Stimulated activated naive B cell treated with anti-CD40 and anti-IgM and Interleukin-4, amounts not matched to agents 10 μg/mL and 1 μg/mL and 100 μg/mL, for 72 hours (primary cell): Measurements from ENCODE around the gene CACNA1B.
"Not testable (repeated sequence)": the region's sequence is repeated elsewhere in the genome, so short reads cannot be mapped to it uniquely, and the experiment has no call there.

Experiments
- ATAC-seq, 2 donors: fragments of 150-1000 bp; cut with Tn5 transposase; replicated peaks; 2 replicates each; pipeline ENCODE4 v1.10.0; 2021; ENCODE audit warnings: moderate library complexity in 1 of 2
- DNase-seq: peaks from one replicate; pipeline ENCODE4 v3.0.0; 2021
- H3K27ac Mint-ChIP-seq: one replicate; pipeline ENCODE4 v1.8.0; 2022; ENCODE audit warnings: mild to moderate bottlenecking, mixed read lengths
- H3K27me3 Mint-ChIP-seq, 2 donors: one replicate each; pipeline ENCODE4 v1.8.0; 2022; ENCODE audit warnings: mixed read lengths in 2 of 2
- H3K36me3 Mint-ChIP-seq, 2 donors: one replicate each; pipeline ENCODE4 v1.8.0; 2022; ENCODE audit warnings: mixed read lengths in 2 of 2, mild to moderate bottlenecking in 1 of 2
- H3K4me1 Mint-ChIP-seq, 2 donors: one replicate each; pipeline ENCODE4 v1.8.0; 2022; ENCODE audit warnings: mixed read lengths in 2 of 2, mild to moderate bottlenecking in 1 of 2
- H3K4me3 Mint-ChIP-seq, 2 donors: one replicate each; pipeline ENCODE4 v1.8.0; 2022; ENCODE audit warnings: mild to moderate bottlenecking in 2 of 2, mixed read lengths in 2 of 2, moderate library complexity in 1 of 2
- H3K9me3 Mint-ChIP-seq, 2 donors: one replicate each; pipeline ENCODE4 v1.8.0; 2022; ENCODE audit warnings: mixed read lengths in 2 of 2, mild to moderate bottlenecking in 1 of 2

The CACNA1B gene

GRCh38 chr9:138016406-138017187 lies 139.0 kb downstream of the CACNA1B start:
- no peaks in the 10 kb centered on the region for H3K36me3 Mint-ChIP-seq
- H3K27ac Mint-ChIP-seq: no peak overlapping the region
- H3K27me3 Mint-ChIP-seq: peaks cover 7 to 13% of the 10 kb centered on the region in 2 donors
- no peaks in the 10 kb centered on the region for H3K4me1 Mint-ChIP-seq
- no peak overlapping the region for H3K4me3 Mint-ChIP-seq
- no peaks in the 10 kb centered on the region for H3K9me3 Mint-ChIP-seq
- no peak for ATAC-seq
- DNase-seq: no peak

GRCh38 chr9:138017200-138017599 lies 139.6 kb downstream of the CACNA1B start:
- Mint-ChIP-seq H3K36me3 (no peaks in the 10 kb centered on the region), H3K4me3 (no peak overlapping the region), H3K27ac (no peak overlapping the region), H3K4me1 (no peaks in the 10 kb centered on the region), H3K9me3 (no peaks in the 10 kb centered on the region), H3K27me3 (peaks cover 13 to 19% of the 10 kb centered on the region in 2 donors)
- DNase-seq: no peak
- no peak for ATAC-seq

- peaks cover 26 to 37% of the 10 kb centered on the region in 2 donors for H3K27me3 Mint-ChIP-seq
- not testable (repeated sequence) for H3K9me3 Mint-ChIP-seq, DNase-seq, ATAC-seq, H3K36me3 Mint-ChIP-seq, H3K4me3 Mint-ChIP-seq, H3K27ac Mint-ChIP-seq, H3K4me1 Mint-ChIP-seq
These were observed 141.9 kb downstream of the CACNA1B start for GRCh38 chr9:138019514-138019913.

- Mint-ChIP-seq H3K27ac (no peak overlapping the region), H3K9me3 (no peaks in the 10 kb centered on the region), H3K4me3 (no peak overlapping the region), H3K36me3 (no peaks in the 10 kb centered on the region), H3K4me1 (peaks cover 3 to 5% of the 10 kb centered on the region in 2 donors), H3K27me3 (peaks cover 33 to 42% of the 10 kb centered on the region in 2 donors)
- peak; percentile 13 to 18 for ATAC-seq
- no peak for DNase-seq
These were observed 142.7 kb downstream of the CACNA1B start for GRCh38 chr9:138020120-138020794.

- ATAC-seq (peak in 1 of 2 donors; percentile 21), DNase-seq (no peak)
- H3K4me3 Mint-ChIP-seq: no peak overlapping the region
- no peaks in the 10 kb centered on the region for H3K9me3 Mint-ChIP-seq
- no peak overlapping the region for H3K27ac Mint-ChIP-seq
- H3K36me3 Mint-ChIP-seq: no peaks in the 10 kb centered on the region
- H3K4me1 Mint-ChIP-seq: peaks cover 3 to 5% of the 10 kb centered on the region in 2 donors
- peaks cover 37 to 47% of the 10 kb centered on the region in 2 donors for H3K27me3 Mint-ChIP-seq
These were observed 143.2 kb downstream of the CACNA1B start for GRCh38 chr9:138020795-138021182.

GRCh38 chr9:138021251-138022056 lies 143.9 kb downstream of the CACNA1B start:
- H3K4me3 Mint-ChIP-seq: no peak overlapping the region

GRCh38 chr9:138022121-138022741 lies 144.6 kb downstream of the CACNA1B start:
- no peak for DNase-seq
- Mint-ChIP-seq H3K36me3 (no peaks in the 10 kb centered on the region), H3K27ac (no peak overlapping the region), H3K27me3 (peaks cover 42 to 60% of the 10 kb centered on the region in 2 donors), H3K4me3 (no peak overlapping the region), H3K4me1 (peaks cover 3 to 5% of the 10 kb centered on the region in 2 donors), H3K9me3 (no peaks in the 10 kb centered on the region)
- ATAC-seq: peak; percentile 58 to 65

More at GRCh38 chr9:138021251-138022056, 143.9 kb downstream of the CACNA1B start:
- DNase-seq (no peak), ATAC-seq (no peak)
- H3K27ac Mint-ChIP-seq: no peak overlapping the region
- H3K27me3 Mint-ChIP-seq: peaks cover 41 to 53% of the 10 kb centered on the region in 2 donors
- peaks cover 3 to 5% of the 10 kb centered on the region in 2 donors for H3K4me1 Mint-ChIP-seq
- H3K9me3 Mint-ChIP-seq: no peaks in the 10 kb centered on the region
- no peaks in the 10 kb centered on the region for H3K36me3 Mint-ChIP-seq

GRCh38 chr9:138022756-138023393 lies 145.3 kb downstream of the CACNA1B start:
- H3K4me1 Mint-ChIP-seq: peaks cover 3 to 5% of the 10 kb centered on the region in 2 donors
- peaks cover 42 to 64% of the 10 kb centered on the region in 2 donors for H3K27me3 Mint-ChIP-seq

GRCh38 chr9:138023394-138024124 lies 146.0 kb downstream of the CACNA1B start:
- Mint-ChIP-seq H3K36me3 (no peaks in the 10 kb centered on the region), H3K9me3 (peaks cover 0 to under 1% of the 10 kb centered on the region in 2 donors), H3K4me3 (no peak overlapping the region), H3K27ac (no peak overlapping the region), H3K4me1 (peaks cover 3 to 5% of the 10 kb centered on the region in 2 donors), H3K27me3 (peaks cover 42 to 64% of the 10 kb centered on the region in 2 donors)
- no peak for DNase-seq
- ATAC-seq: no peak

More at GRCh38 chr9:138022756-138023393, 145.3 kb downstream of the CACNA1B start:
- H3K9me3 Mint-ChIP-seq: no peaks in the 10 kb centered on the region
- no peaks in the 10 kb centered on the region for H3K36me3 Mint-ChIP-seq
- DNase-seq: no peak
- no peak for ATAC-seq
- peak overlapping the region in 1 of 2 donors; percentile 63 for H3K4me3 Mint-ChIP-seq
- H3K27ac Mint-ChIP-seq: no peak overlapping the region

- DNase-seq (no peak), ATAC-seq (no peak)
- H3K9me3 Mint-ChIP-seq: peaks cover 0 to 2% of the 10 kb centered on the region in 2 donors
- H3K27ac Mint-ChIP-seq: no peak overlapping the region
- no peaks in the 10 kb centered on the region for H3K36me3 Mint-ChIP-seq
- H3K27me3 Mint-ChIP-seq: peaks cover 42 to 64% of the 10 kb centered on the region in 2 donors
- no peak overlapping the region for H3K4me3 Mint-ChIP-seq
- H3K4me1 Mint-ChIP-seq: peaks cover 3 to 5% of the 10 kb centered on the region in 2 donors
These were observed 146.5 kb downstream of the CACNA1B start for GRCh38 chr9:138024131-138024530.

GRCh38 chr9:138024831-138025291 lies 147.3 kb downstream of the CACNA1B start:
- H3K4me1 Mint-ChIP-seq: peaks cover 3 to 5% of the 10 kb centered on the region in 2 donors
- no peaks in the 10 kb centered on the region for H3K36me3 Mint-ChIP-seq
- no peak overlapping the region for H3K4me3 Mint-ChIP-seq
- DNase-seq: no peak
- peaks cover 0 to 2% of the 10 kb centered on the region in 2 donors for H3K9me3 Mint-ChIP-seq
- no peak for ATAC-seq
- peaks cover 43 to 66% of the 10 kb centered on the region in 2 donors for H3K27me3 Mint-ChIP-seq
- no peak overlapping the region for H3K27ac Mint-ChIP-seq

- H3K9me3 Mint-ChIP-seq: peaks cover 0 to 2% of the 10 kb centered on the region in 2 donors
- peaks cover 3 to 5% of the 10 kb centered on the region in 2 donors for H3K4me1 Mint-ChIP-seq
- H3K27me3 Mint-ChIP-seq: peaks cover 43 to 72% of the 10 kb centered on the region in 2 donors
- peak in 1 of 2 donors; percentile 27 for ATAC-seq
- H3K4me3 Mint-ChIP-seq: no peak overlapping the region
- no peaks in the 10 kb centered on the region for H3K36me3 Mint-ChIP-seq
- no peak for DNase-seq
- H3K27ac Mint-ChIP-seq: no peak overlapping the region
These were observed 147.8 kb downstream of the CACNA1B start for GRCh38 chr9:138025417-138025816.

- peaks cover 0 to 2% of the 10 kb centered on the region in 2 donors for H3K9me3 Mint-ChIP-seq
- peaks cover 43 to 73% of the 10 kb centered on the region in 2 donors for H3K27me3 Mint-ChIP-seq
- H3K4me1 Mint-ChIP-seq: peaks cover 3 to 5% of the 10 kb centered on the region in 2 donors
- H3K4me3 Mint-ChIP-seq: no peak overlapping the region
- ATAC-seq (no peak), DNase-seq (no peak)
- H3K36me3 Mint-ChIP-seq: no peaks in the 10 kb centered on the region
- no peak overlapping the region for H3K27ac Mint-ChIP-seq
These were observed 148.3 kb downstream of the CACNA1B start for GRCh38 chr9:138025908-138026307.
